H1 (cell line): ENCODE measurements around the gene TBC1D16. TPM values are rescaled to one million over a fixed set of nuclear protein-coding genes. Genes with fewer than 3 reads are reported as not detected.

Experiments
- CTCF ChIA-PET: fragments of 300-600 bp; sonication (Branson Sonifier 250); formaldehyde crosslinking; loops from one replicate; lab custom pipeline; 2021; ENCODE audit not compliant: partially characterized antibody; lab: Charles Lee
- POLR2A ChIA-PET: fragments of 300-600 bp; sonication (Branson Sonifier 250); formaldehyde crosslinking; loops from one replicate; lab custom pipeline; 2021; ENCODE audit warnings: inconsistent platforms; ENCODE audit not compliant: partially characterized antibody; lab: Charles Lee
- DNase-seq, 2 experiments: peaks; one replicate each; pipeline versions ENCODE4 v3.0.0 to v3.0.0-alpha.2; 2010 to 2022; ENCODE audit warnings: low spot score in 2 of 2, low read depth in 1 of 2, mixed read lengths in 1 of 2
- FAIRE-seq: peaks from 2 replicates; lab custom pipeline; 2011; peaks lifted over from hg19 to GRCh38; lab: Jason Lieb, UNC
- H2AFZ ChIP-seq: 2 replicates; pipeline ENCODE4 v1.8.1; 2012; ENCODE audit warnings: low read length, inconsistent platforms
- H2AK5ac ChIP-seq: 2 replicates; pipeline ENCODE4 v1.6.1; 2013; ENCODE audit warnings: low read depth, low read length
- H2BK120ac ChIP-seq: replicated peaks from 2 replicates; pipeline ENCODE3; 2013; ENCODE audit warnings: low read depth, low read length, inconsistent platforms
- H2BK12ac ChIP-seq: 2 replicates; pipeline ENCODE4 v1.6.1; 2013; ENCODE audit warnings: low read depth, low read length
- H2BK15ac ChIP-seq: 2 replicates; pipeline ENCODE4 v1.6.1; 2013; ENCODE audit warnings: low read length
- H2BK20ac ChIP-seq: 2 replicates; pipeline ENCODE4 v1.6.1; 2013; ENCODE audit warnings: low read length
- H2BK5ac ChIP-seq: 2 replicates; pipeline ENCODE4 v1.6.1; 2013; ENCODE audit warnings: low read depth, low read length
- H3K14ac ChIP-seq: 2 replicates; pipeline ENCODE4 v1.6.1; 2013; ENCODE audit warnings: inconsistent platforms; ENCODE audit not compliant: insufficient read length
- H3K18ac ChIP-seq: 2 replicates; pipeline ENCODE4 v1.6.1; 2013; ENCODE audit warnings: low read length; ENCODE audit errors: extremely low read depth
- H3K23ac ChIP-seq: 2 replicates; pipeline ENCODE4 v1.6.1; 2013; ENCODE audit warnings: inconsistent platforms; ENCODE audit not compliant: insufficient read length
- H3K23me2 ChIP-seq: 2 replicates; pipeline ENCODE4 v1.6.1; 2013; ENCODE audit warnings: low read depth, low read length
- H3K27ac ChIP-seq: 2 replicates; pipeline ENCODE4 v1.6.1; 2011; ENCODE audit warnings: low read depth, low read length, inconsistent platforms
- H3K27me3 ChIP-seq, 4 experiments: replicated peaks in 1 of 4; 1 replicate in 1 of 4; 2 replicates in 3 of 4; pipeline versions ENCODE4 v1.6.1 to v1.8.1; 2011 to 2013; ENCODE audit warnings: low read length in 3 of 4, mild to moderate bottlenecking in 3 of 4, inconsistent platforms in 2 of 4, mixed read lengths in 2 of 4, moderate library complexity in 1 of 4; ENCODE audit not compliant: control insufficient read depth in 3 of 4, insufficient read depth in 3 of 4; ENCODE audit errors: extremely low read depth in 1 of 4
- H3K36me3 ChIP-seq, 4 experiments: 2 replicates each; pipeline versions ENCODE4 v1.6.1 to v1.8.1; 2011 to 2013; ENCODE audit warnings: mild to moderate bottlenecking in 4 of 4, low read length in 3 of 4, moderate library complexity in 2 of 4, control low read depth in 1 of 4, inconsistent platforms in 1 of 4; ENCODE audit not compliant: insufficient read depth in 4 of 4, control insufficient read depth in 2 of 4
- H3K4ac ChIP-seq: replicated peaks from 2 replicates; pipeline ENCODE3; 2013; ENCODE audit warnings: low read length, low read depth, mixed read lengths, inconsistent platforms; ENCODE audit not compliant: insufficient read length
- H3K4me1 ChIP-seq, 4 experiments: replicated peaks in 1 of 4; 1 replicate in 1 of 4; 2 replicates in 3 of 4; pipeline versions ENCODE4 v1.6.1 to v1.8.1; 2011 to 2013; ENCODE audit warnings: low read length in 3 of 4, inconsistent platforms in 2 of 4, mixed read lengths in 1 of 4; ENCODE audit not compliant: insufficient read depth in 4 of 4, control insufficient read depth in 3 of 4
- H3K4me2 ChIP-seq, 2 experiments: 2 replicates each; pipeline versions ENCODE4 v1.6.1 to v1.8.1; 2011 to 2013; ENCODE audit warnings: low read depth in 2 of 2, low read length in 2 of 2, control low read depth in 1 of 2, inconsistent platforms in 1 of 2, mild to moderate bottlenecking in 1 of 2; ENCODE audit not compliant: insufficient read depth in 1 of 2
- H3K4me3 ChIP-seq, 4 experiments: fragments of 200-600, 300-600 bp in 1 of 4; sonication (generic), shearing (Covaris generic), sonication (Bioruptor Twin) in 1 of 4; 2 replicates each; pipeline versions ENCODE4 v1.5.1 to v1.8.1; 2011 to 2016; ENCODE audit warnings: low read length in 4 of 4, low read depth in 3 of 4, control low read depth in 2 of 4, inconsistent platforms in 2 of 4, mild to moderate bottlenecking in 2 of 4, mixed read lengths in 1 of 4, moderate library complexity in 1 of 4; ENCODE audit not compliant: insufficient read depth in 2 of 4; ENCODE audit errors: extremely low read depth in 1 of 4
- H3K56ac ChIP-seq: replicated peaks from 2 replicates; pipeline ENCODE3; 2013; ENCODE audit warnings: low read depth, mild to moderate bottlenecking, mixed read lengths, low read length, inconsistent platforms; ENCODE audit not compliant: insufficient read length
- H3K79me1 ChIP-seq: 2 replicates; pipeline ENCODE4 v1.6.1; 2013; ENCODE audit warnings: low read depth, low read length, control low read depth
- H3K79me2 ChIP-seq, 2 experiments: 2 replicates each; pipeline versions ENCODE4 v1.6.1 to v1.8.1; 2012 to 2013; ENCODE audit warnings: low read length in 2 of 2, mild to moderate bottlenecking in 2 of 2, inconsistent platforms in 1 of 2; ENCODE audit not compliant: insufficient read depth in 2 of 2, control insufficient read depth in 1 of 2
- H3K9ac ChIP-seq, 4 experiments: replicated peaks in 1 of 4; 1 replicate in 1 of 4; 2 replicates in 3 of 4; pipeline versions ENCODE4 v1.6.1 to v1.8.1; 2011 to 2013; ENCODE audit warnings: low read depth in 3 of 4, low read length in 3 of 4, control low read depth in 2 of 4, mild to moderate bottlenecking in 2 of 4, moderate library complexity in 2 of 4, inconsistent platforms in 1 of 4; ENCODE audit errors: extremely low read depth in 1 of 4
- H3K9me3 ChIP-seq, 2 experiments: 2 replicates each; pipeline versions ENCODE4 v1.6.1 to v1.8.1; 2012 to 2013; ENCODE audit warnings: mild to moderate bottlenecking in 2 of 2, moderate library complexity in 2 of 2, control low read depth in 1 of 2, inconsistent platforms in 1 of 2, low read depth in 1 of 2, low read length in 1 of 2, mixed read lengths in 1 of 2; ENCODE audit not compliant: insufficient read depth in 2 of 2
- H4K20me1 ChIP-seq, 2 experiments: replicated peaks in 1 of 2; 2 replicates each; pipeline versions ENCODE3 to v1.8.1; 2011 to 2013; ENCODE audit warnings: inconsistent platforms in 2 of 2, low read length in 2 of 2, mild to moderate bottlenecking in 1 of 2; ENCODE audit not compliant: insufficient read depth in 2 of 2, control insufficient read depth in 1 of 2
- H4K5ac ChIP-seq: 2 replicates; pipeline ENCODE4 v1.6.1; 2013; ENCODE audit warnings: low read length, low read depth, mixed read lengths, inconsistent platforms; ENCODE audit not compliant: insufficient read length
- H4K8ac ChIP-seq: 2 replicates; pipeline ENCODE4 v1.8.0; 2013; ENCODE audit warnings: mild to moderate bottlenecking, moderate library complexity, low read length, inconsistent platforms; ENCODE audit not compliant: insufficient read depth; ENCODE audit errors: extremely low read depth
- H4K91ac ChIP-seq: replicated peaks from 2 replicates; pipeline ENCODE3; 2013; ENCODE audit warnings: low read length, mixed read lengths, inconsistent platforms; ENCODE audit not compliant: insufficient read length
- ASH2L ChIP-seq: fragments of 200-600, 300-600 bp; sonication (generic); IDR thresholded peaks from one replicate; pipeline ENCODE4 v1.7.1; 2017; ENCODE audit warnings: low read length
- ATF2 ChIP-seq: IDR thresholded peaks from 2 replicates; pipeline ENCODE4 v1.6.1; 2012; ENCODE audit warnings: low read length, inconsistent platforms
- NANOG ChIP-seq: IDR thresholded peaks from 2 replicates; pipeline ENCODE4 v1.6.1; 2011; ENCODE audit warnings: low read length, low read depth, mild to moderate bottlenecking, inconsistent platforms; ENCODE audit not compliant: insufficient read depth, poor library complexity, severe bottlenecking
- RAD21 ChIP-seq, 2 experiments: IDR thresholded peaks in 1 of 2; conservative IDR thresholded peaks in 1 of 2; 2 replicates each; pipeline ENCODE4 v1.6.1; 2011; ENCODE audit warnings: low read depth in 2 of 2, low read length in 2 of 2, improper control_type of control experiment in 1 of 2, inconsistent platforms in 1 of 2, mild to moderate bottlenecking in 1 of 2, moderate library complexity in 1 of 2
- SIN3A ChIP-seq, 2 experiments: IDR thresholded peaks in 1 of 2; conservative IDR thresholded peaks in 1 of 2; 2 replicates each; pipeline ENCODE4 v1.6.1; 2011 to 2012; ENCODE audit warnings: low read length in 2 of 2, improper control_type of control experiment in 1 of 2, low read depth in 1 of 2, mild to moderate bottlenecking in 1 of 2
- SIRT6 ChIP-seq: IDR thresholded peaks from one replicate; pipeline ENCODE4 v1.7.1; 2012; ENCODE audit warnings: low read length, inconsistent platforms
- SUZ12 ChIP-seq: fragments of 200-600 bp; sonication (generic); IDR thresholded peaks from 2 replicates; pipeline ENCODE4 v1.6.1; 2012; ENCODE audit warnings: mild to moderate bottlenecking, inconsistent platforms, low read length, moderate library complexity, mixed read lengths
- WGBS, 2 experiments: shearing (Covaris generic) in 1 of 2; methylation state at CpG; one replicate each; pipeline versions ENCODE4 v1.1.6 to v1.1.7; 2013 to 2015; ENCODE audit warnings: low lambda C conversion rate in 2 of 2, mixed read lengths in 2 of 2, inconsistent platforms in 1 of 2, low coverage in 1 of 2, missing lambda C conversion rate in 1 of 2; ENCODE audit not compliant: insufficient replicate concordance in 2 of 2, insufficient coverage in 1 of 2, insufficient read length in 1 of 2; ENCODE audit errors: extremely low coverage in 1 of 2, missing lambda C conversion rate in 1 of 2; 5-methylcytosine and 5-hydroxymethylcytosine counted together
- polyA plus RNA-seq, 7 experiments: library from polyadenylated mRNA; depleted of rRNA in 3 of 7; stranded (reverse) in 5 of 7; unstranded in 2 of 7; fragments of >200 nt in 5 of 7; fragments of 200-250 nt in 2 of 7; gene quantifications; 1 replicate in 5 of 7; 2 replicates in 1 of 7; 4 replicates in 1 of 7; pipeline versions ENCODE4 v1.2.1 to v1.2.3, GENCODE V29; 2011 to 2013; ENCODE audit warnings: missing spikeins in 2 of 7, mixed read lengths in 2 of 7
- total RNA-seq: library from RNA; stranded (reverse); fragmentation: NEBNext Ultra II Directional; extraction: Animal tissue kit (Norgen Biotek cat#: 25700); gene quantifications from 2 replicates; pipeline ENCODE4 v1.2.1, GENCODE V29; 2021

TBC1D16 gene
- total and polyA plus RNA-seq, 2 of the 8 experiments (the other 6 are each of a cell fraction or from before 2014, with no cell fraction given), result 21.1 to 109 TPM

DNA sequence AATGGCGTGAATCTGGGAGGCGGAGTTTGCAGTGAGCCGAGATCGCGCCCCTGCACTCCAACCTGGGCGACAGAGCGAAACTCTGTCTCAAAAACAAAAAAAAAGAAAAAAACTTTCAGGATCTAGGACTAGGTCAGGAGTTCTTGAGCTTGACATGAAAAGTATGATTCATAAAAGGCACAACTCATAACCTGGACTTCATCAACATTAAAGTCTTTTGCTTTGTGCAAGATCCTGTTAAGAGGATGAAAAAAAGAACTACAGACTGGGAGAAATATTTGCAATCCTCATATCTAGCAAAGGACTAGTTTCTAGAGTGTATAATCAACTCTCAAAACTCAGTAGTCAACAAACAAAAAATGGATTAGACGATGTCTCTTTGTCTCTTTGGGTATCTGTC lies 40.0 kb downstream of the TBC1D16 start:
- Histone ChIP-seq H2BK20ac (no peak overlapping the region), H4K91ac (no peak overlapping the region), H3K14ac (no peak overlapping the region), H3K4me3 (no peak overlapping the region), H3K4me2 (no peak overlapping the region), H3K4me1 (peaks cover 15 to 26% (median 21%) of the 10 kb centered on the region in 4 experiments), H2BK15ac (no peak overlapping the region), H3K9me3 (no peaks in the 10 kb centered on the region; a peak in 1 of 4 replicates), H2AK5ac (no peak overlapping the region), H2BK12ac (no peak overlapping the region), H3K27ac (no peak overlapping the region), H3K79me1 (peaks cover 2% of the 10 kb centered on the region; the same call in 1 of the 2 replicates), H3K9ac (no peak overlapping the region), H2AFZ (no peak overlapping the region), H4K8ac (no peak overlapping the region), H3K4ac (no peak overlapping the region), H4K5ac (no peak overlapping the region), H3K79me2 (peaks cover 0 to 6% of the 10 kb centered on the region in 2 experiments; a peak in 1 of 4 replicates), H3K56ac (no peak overlapping the region), H2BK5ac (no peak overlapping the region), H4K20me1 (peaks cover 4 to 11% of the 10 kb centered on the region in 2 experiments), H3K18ac (no peak overlapping the region), H3K23me2 (no peaks in the 10 kb centered on the region), H3K23ac (no peak overlapping the region), H3K27me3 (peaks cover 0 to 2% (median 0%) of the 10 kb centered on the region in 4 experiments; a peak in 2 of 7 replicates), H3K36me3 (peaks cover 0 to 3% (median under 1%) of the 10 kb centered on the region in 4 experiments; a peak in 2 of 8 replicates), H2BK120ac (no peak overlapping the region)
- ChIA-PET POLR2A (interaction anchor here (0.6 kb wide), 1 partner anchor 13 kb away, joined by 3 read pairs; no protein-coding TSS in a partner anchor), CTCF (interaction anchor here (2.0 to 4.6 kb wide), 3 partner anchors 10 to 254 kb away, joined by 7 to 53 read pairs (median 14); no protein-coding TSS in a partner anchor)
- no peak for DNase-seq
- no peak for FAIRE-seq
- 83% methylated on average over 1 of the region's 8 CpGs; no CpG with 5 or more reads in 1 of the 2 experiments for WGBS, 2 experiments
- TF ChIP-seq ASH2L (no peak), SIN3A (conservative IDR thresholded peaks at IDR 0.05 in 1 of 2, IDR thresholded peaks at IDR 0.05 in 1 of 2; ENCODE audit: low read depth in 1 of 2, low read length in 2 of 2) (no peak), SUZ12 (no peak), ATF2 (no peak), RAD21 (IDR thresholded peaks at IDR 0.05 in 1 of 2, conservative IDR thresholded peaks at IDR 0.05 in 1 of 2; ENCODE audit: low read depth in 2 of 2, low read length in 2 of 2) (no peak), SIRT6 (no peak), NANOG (no peak)
